Middle frontal gyrus (tissue), 1 donor: Measurements from ENCODE around the gene STKLD1.
"Not testable (repeated sequence)": the region's sequence is repeated elsewhere in the genome, so short reads cannot be mapped to it uniquely, and the experiment has no call there.

ENCODE experiments used
- DNase-seq: peaks from one replicate; pipeline ENCODE4 v3.0.0-alpha.2; 2015; ENCODE audit warnings: low spot score; ENCODE audit errors: extremely low spot score

Gene STKLD1

DNA sequence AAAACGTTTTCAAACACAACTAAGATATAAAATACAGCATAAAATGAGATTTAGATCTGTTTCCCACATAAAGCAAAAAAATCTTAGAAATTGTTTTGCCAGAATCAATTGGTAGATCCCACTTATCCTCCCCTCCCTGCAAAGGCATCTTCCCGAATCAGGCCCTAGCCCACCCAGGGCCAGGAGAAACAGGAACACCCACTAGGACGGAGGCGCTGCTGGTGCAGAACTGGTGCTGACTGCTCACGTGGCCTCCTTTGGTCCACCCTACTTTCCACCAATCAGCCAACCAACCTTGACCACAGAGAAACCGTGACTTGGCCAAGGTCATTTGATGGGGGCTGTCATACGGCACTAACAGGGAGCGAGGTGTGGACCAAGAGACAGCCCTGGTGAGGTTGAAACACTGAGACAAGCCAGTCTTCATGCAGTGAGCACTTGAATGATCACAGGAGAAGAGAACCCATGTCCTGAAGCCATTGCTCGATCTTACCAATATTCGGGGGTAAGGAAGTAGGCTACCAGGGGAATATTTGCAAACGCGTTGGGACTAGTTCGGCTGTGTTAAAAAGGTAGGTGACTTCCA, 14.6 kb upstream of the STKLD1 start:
- no peak for DNase-seq

DNA sequence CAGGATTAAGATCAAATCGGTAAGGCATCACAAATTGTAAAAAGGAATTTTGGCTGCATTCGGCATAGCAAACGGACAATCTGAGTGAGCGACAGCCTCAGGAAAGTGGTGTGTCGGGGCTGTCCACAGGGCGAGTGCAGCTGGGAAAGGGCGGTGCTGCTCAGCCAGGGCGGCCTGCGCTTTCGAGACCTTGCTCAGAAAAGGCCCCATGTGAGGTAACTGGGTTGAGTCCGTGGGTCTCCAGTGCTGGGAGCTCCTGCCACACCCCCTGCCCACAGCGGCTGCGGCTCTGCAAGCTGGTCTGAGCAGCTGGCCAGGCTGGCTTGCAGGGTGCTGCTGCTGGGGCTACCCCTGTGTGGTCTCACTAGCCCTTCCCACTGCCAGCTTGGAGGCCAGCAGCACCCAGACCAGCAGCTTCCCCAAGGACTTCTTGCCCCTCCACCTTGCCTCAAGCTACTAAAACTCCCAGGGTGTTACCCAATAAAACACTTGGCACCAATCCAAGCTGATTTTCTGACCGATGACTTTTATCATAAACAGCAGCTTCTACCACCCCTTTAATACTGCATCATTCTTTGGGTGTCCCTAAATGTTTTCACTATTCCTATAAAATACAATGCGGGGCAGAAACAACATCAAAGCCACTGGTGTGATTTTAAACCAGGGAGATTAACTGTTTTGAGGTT, 13.7 kb upstream of the STKLD1 start:
- DNase-seq: no peak

DNA sequence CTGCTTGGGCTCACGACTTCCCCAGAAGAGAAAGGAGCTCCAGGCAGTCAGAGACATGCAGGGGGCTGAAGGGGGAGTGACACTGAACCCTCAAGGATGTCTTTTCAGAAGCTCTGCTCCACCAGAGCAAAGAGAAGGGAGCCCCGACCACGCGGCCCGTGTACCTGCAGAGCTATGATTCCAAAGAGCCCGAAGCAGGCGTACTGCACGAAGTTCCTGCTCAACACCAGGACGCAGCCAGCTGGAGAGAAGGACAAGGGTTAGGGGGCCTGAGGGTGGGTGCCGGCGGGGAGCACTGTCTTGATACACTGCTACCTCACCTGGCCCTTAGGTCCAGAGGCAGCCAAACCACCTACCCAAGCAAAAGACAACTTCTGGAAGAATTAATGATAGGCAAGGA, 9.7 kb upstream of the STKLD1 start:
- no peak for DNase-seq

DNA sequence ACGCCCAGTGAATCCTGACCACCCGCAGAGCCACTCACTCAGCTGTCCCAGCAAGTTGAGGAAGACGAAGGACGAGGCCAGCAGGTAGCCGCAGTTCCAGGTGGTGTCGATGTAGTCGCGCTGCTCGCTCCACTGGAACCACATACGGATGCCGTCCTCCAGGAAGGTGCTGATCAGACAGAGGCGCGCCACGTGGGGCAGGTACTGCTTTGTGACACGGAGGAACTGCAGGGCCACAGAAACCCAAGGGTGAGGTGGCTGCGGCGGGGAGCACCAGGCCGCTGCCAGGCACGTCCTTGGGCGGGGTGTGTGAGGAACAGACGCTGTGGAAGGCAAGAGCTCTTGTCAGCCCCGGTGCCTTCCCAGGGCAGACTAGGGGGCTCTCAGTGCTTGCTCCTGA, 8.9 kb upstream of the STKLD1 start:
- no peak for DNase-seq

DNA sequence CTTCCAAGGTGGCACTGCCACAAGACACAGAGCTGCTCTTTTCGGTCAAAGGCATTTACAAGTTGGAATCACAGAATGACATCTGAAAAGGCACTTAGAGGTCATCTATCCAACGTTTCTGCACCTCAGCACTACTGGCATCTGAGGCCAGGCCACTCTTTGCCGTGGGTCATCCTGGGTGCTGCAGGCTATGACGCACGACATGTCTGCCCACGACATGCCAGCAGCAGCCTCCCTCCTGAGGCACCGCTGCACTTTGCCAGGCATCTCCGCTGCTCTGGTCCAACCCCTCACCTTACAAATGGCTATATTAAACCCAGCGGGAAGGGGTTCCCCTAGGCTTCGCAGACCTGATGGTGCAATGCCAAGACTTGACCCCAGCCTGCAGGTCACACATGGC, 8.4 kb upstream of the STKLD1 start:
- no peak for DNase-seq

DNA sequence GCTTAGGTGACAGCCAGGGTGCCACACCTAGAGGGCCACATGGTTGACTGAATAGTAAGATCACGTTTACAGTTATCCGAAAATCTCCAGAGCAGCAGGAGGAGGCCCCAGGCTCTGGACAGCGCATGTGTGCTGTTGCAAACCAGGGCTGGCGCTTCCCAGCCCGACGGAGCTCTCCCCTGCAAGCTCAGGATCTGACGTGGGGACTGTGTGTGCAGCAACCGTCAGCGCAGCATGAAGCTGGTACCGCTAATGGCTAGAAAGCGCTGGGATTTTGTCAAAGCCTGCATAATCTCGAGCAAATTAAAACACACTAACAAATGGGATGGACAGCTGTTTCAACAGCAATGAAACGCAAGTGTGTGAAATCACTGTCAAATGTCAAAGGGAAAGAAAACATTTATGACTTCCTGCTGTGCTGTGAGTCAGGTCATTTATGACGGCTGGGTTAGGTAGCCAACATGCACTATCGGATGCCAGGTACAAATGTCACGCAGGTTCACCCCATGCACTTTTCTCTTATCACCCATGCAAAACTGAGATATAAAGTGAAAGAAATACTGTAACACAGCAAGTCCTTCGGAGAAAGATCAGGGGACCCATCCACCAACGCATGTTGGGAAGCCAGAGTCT, 7.8 kb upstream of the STKLD1 start:
- DNase-seq: no peak

DNA sequence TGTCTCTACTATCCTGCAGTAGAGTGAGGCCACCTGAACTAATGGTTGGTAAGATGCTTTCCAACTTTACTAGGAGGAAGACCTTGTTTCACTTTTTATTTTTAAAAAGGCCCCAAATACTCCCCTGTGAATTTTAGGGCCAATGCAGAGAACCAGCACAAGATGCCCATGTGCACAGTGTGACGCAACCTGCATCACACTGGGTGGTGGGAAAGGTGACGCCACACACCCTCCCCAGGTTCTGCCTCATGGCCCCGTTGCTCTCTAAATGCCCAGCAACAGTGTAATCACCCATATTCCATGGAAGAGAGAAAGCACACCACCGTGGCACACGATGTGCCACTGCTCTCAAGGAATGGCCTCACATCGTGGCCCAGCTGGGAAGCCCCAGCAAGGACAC, 6.7 kb upstream of the STKLD1 start:
- no peak for DNase-seq

DNA sequence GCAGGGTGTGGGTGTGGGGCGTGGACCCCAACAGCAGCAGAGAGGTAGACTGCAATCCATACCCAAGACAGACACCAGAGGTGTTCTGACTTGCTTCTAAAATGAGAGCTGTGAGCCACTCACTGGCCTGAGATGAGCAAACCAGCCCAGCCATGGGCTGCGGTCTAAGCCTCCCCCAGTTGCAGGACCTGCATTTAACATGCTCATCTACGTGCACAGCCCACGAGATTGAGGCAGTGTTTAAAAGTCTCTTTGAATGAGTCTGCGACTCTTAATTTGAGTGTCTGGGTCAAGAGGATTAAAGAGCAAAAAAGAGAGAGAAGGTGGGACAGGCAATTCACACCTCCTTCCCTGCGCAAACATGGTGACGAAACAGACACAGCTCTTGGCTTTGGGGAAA, 6.2 kb upstream of the STKLD1 start:
- DNase-seq: no peak

DNA sequence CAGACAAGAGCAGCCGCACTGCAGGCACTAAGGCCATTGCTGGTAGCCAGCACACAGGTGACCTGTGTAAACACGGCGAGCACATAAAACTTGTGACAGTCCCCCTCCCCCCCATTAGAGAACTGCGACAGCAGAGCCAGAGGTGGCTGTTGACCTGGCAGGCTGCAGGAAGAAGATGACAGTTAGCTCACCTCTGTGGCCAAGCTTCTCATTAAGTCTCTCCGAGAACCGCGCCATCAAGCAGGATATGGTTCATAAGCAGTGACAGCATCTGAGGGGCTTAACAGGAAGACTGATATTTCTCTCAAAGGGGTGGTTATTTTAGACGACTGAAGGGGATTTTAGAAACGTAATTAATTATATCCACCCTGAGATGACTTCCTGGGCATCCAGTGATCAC, 5.5 kb upstream of the STKLD1 start:
- no peak for DNase-seq

DNA sequence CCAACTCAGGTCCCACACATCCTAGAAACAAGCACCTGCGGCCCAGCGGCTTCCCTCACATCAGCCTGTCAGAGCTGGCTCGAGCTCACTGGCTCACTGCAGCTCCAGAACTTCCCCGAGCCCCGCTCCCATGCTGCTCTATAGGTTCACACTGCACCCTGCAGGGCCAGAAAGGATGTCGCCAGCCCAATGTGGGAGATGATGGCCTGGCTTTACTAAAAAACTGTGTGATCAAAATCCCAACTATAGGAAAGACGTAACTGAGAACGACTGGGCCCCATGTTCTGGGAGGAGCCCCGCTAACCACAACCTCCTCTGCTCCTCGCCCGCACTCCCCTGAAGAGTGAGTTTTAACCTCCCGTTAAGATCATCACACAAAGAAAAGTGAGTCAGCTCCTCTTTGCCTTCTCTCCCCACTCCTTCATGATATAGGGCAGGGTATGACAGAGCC, 4.9 kb upstream of the STKLD1 start:
- no peak for DNase-seq

DNA sequence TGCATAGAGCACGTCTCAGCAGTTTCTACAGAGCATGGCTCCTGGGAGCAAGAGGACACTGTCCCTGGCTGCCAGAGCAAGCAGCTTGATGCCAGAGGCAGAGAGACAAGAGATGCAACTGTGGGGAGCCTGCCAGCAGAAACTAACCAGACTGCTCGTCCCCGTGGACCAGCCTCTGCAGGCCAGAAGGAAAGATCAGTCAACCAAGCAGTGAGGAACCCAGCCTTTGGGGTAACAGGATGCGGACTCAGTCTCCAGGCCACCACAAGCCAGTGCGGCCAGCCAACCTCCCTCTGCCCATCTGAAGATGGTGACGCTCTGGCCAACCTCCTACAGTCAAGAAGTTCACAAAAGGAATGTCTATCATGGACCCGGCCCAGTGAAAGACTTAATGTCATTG, 4.0 kb upstream of the STKLD1 start:
- no peak for DNase-seq

DNA sequence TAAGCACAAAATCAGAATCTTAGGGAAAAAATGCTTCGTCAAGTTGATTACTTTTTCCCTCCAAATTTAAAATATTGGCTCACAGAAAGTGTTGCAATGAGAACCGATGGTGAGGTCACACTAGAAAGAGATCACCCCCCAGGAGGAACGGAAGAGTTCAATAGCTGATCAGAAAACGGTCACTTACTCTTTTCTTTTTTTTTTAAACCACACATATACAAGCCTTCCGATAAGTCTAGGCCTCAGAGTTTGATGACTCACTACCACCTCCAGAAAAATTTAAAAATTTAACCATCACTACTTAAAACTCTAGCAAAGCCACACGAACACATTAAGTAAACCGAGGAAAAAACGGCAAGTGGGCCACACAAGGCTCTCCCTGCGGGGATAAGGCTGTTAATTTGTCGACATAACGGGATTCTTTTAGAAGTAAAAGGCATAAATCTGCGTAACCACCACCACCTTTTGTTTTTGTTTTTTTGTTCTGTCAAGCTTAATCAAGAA, 1.5 kb upstream of the STKLD1 start:
- DNase-seq: no peak

DNA sequence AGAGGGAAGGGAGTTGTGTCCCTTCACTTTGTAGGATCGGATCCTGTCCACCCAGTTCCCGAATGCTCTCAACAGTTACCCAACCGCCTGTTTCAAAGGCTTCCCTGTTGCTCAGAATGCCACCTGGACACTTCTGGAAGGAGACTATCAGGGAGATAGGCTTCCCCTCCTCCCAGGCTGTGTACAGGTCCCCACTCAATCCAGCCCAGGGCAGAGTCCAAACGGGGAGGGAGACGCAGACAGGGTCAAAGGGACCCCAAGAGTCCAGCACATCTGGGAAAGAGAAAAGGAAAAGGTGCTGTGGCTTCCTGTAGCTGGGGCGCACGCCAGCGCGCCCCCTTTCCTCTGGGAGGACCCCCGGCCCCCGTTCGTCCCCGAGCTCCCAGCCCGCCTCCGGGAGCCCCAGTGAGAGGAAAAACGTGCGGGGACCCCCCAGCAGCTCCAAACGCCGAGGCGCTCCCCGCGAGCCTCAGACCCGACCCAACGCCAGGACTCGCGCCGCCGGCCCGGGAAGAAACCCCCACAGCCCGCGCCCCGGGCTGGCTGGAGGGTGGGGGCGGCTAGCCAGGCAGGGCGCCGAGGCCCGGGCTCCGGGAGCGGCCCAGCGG, 946 bp upstream of the STKLD1 start:
- no peak for DNase-seq

DNA sequence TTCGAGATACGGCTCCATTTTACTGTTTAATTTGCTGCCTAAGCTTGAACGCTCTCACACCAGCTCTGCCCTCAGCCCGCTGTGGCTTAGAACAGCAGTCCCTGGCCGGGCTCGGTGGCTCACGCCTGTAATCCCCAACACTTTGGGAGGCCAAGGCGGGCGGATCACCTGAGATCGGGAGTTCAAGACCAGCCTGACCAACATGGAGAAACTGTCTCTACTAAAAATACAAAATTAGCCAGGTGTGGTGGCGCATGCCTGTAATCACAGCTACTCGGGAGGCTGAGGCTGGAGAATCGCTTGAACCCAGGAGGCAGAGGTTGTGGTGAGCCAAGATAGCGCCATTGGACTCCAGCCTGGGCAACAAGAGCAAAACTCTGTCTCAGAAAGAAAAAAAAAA, 1.1 kb downstream of the STKLD1 start:
- DNase-seq: not testable (repeated sequence)

DNA sequence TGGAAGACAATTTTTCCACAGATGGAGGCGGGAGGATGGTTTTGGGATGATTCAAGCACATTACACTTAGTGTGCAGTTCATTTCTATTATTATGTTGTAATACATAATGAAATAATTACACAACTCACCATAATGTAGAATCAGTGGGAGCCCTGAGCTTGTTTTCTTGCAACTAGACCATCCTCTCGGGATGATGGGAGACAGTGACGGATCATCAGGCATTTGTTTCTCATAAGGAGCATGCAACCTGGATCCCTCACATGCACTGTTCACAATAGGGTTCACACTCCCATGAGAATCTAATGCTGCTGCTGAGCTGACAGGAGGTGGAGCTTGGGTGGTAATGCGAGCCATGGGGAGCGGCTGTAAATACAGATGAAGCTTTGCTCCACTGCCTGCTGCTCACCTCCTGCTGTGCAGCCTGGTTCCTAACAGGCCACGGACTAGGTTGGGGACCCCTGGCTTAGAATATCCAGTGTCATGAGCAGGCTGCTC, 1.6 kb downstream of the STKLD1 start:
- no peak for DNase-seq

DNA sequence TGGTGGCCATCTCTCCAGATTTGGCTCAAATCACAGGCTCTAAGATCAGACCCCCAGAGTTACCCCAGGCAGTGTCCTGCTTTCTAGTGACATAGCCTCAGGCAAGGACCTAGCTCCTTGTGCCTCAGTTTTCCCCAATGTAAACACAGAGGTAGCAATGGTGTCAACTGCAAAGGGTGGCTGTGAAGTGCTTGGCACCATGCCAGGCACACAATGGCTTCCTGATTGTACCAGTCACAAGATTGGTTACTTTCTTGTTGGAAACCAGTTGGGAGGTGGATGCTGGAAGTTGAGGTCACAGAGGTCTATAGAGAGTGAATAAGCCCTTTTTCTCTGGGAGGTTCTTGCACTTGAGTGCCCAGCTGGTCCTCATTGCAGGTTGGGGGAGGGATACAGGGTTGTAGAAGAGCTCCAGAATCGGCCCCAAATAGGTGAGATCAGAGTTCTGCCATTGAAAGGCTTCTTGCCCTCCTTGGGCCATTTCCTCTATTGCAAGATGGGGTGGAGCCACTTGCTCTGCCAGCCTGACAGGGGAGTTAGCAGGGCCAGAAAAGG, 2.3 kb downstream of the STKLD1 start:
- DNase-seq: no peak

DNA sequence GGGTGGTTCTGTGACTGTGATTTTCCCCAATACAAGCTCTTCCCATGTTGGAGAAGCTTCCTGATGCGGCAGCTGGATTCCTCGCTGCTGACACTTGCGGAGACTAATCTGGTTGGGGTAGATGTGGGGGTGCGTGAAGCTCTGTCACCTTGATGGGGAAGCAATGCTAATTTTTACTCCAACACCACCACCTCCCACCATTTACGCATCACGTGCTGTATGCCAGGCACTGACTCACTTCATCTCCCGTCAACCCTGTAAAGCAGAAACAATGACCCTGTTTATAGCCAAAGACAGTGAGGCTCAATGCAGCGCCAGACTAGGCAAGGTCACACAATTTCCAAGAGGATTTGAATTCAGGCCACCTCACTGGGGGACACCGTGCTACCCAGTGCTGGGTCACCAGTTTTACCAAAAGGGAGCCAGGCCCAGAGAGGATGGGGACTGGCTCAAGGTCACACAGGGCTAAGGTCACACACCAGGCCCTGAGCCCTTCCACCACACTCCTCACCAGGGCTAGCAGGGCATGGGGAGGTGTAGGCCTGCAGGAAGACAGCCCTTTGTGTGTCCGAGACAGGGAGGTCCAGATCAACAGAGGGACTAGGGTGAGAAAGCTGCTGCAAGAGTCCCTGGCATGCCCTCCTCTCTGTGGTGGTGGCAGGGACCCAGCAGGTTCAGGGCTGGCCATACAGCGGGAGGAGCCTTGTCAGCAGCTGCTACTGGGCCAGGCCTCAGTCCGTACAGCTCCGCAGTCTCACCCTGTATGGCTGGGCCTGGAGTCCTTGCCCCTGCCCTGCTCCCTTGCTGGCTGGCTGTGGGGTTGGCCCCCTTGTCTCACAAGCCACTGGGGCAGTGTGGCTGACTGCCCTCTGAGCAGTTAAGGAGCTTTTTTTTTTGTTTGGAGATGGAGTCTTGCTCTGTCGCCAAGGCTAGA, 3.3 kb downstream of the STKLD1 start:
- no peak for DNase-seq

DNA sequence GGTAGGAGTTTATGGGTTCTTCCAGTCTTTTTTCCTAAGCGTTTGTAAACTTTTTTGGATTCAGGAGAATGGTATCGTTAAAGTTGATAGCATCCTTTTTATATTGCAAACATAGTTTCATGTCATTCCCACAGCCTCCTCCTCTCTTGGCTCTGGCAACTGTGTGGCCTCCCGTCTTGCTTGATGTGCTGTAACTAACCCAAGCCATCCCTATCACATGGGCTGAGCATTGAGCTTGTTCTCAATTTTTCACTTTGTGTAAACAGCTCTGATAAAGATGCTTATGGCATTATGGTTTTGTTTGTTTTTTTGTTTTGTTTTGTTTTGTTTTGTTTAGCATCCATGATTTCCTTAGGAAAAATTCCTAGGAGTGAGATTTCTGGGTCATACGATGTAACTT, 4.6 kb downstream of the STKLD1 start:
- DNase-seq: no peak

DNA sequence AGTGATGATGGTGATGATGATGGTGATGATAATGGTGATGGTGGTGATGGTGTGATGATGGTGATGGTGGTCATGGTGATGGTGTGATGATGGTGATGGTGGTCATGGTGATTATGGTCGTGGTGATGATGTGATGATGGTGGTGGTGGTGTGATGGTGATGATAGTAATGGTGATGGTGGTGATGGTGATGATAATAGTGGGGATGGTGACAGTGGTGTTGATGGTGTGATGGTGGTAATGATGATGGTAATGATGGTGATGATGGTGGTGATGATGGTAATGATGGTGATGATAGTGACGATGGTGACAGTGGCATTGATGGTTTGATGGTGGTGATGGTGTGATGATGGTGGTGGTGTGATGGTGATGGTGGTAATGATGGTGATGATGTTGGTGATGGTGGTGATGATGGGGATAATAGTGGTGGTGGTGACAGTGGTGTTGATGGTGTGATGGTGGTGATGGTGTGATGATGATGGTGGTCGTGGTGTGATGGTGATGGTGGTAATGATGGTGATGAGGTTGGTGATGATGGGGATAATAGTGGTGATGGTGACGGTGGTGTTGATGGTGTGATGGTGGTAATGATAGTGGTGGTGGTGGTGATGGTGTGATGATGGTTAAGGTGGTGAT, 6.5 kb downstream of the STKLD1 start:
- no peak for DNase-seq

DNA sequence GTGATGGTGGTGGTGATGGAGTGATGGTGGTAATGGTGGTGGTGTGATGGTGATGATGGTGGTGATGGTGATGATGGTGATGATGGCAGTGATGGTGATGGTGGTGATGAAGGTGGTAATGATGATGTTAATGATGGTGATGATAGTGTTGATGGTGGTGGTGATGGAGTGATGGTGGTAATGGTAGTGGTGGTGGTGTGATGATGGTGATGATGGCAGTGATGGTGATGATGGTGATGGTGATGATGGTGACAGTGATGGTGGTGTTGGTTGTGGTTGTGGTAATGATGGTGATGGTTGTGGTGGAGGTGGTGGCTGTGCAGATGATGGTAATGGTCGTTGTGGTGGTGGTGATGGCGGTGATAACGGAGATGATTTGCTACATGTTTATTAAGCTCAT, 7.3 kb downstream of the STKLD1 start:
- no peak for DNase-seq
